ENCODE measurements around the gene TMEM222.
"Not testable (repeated sequence)": the region's sequence is repeated elsewhere in the genome, so short reads cannot be mapped to it uniquely, and the experiment has no call there.

Gene TMEM222

DNA sequence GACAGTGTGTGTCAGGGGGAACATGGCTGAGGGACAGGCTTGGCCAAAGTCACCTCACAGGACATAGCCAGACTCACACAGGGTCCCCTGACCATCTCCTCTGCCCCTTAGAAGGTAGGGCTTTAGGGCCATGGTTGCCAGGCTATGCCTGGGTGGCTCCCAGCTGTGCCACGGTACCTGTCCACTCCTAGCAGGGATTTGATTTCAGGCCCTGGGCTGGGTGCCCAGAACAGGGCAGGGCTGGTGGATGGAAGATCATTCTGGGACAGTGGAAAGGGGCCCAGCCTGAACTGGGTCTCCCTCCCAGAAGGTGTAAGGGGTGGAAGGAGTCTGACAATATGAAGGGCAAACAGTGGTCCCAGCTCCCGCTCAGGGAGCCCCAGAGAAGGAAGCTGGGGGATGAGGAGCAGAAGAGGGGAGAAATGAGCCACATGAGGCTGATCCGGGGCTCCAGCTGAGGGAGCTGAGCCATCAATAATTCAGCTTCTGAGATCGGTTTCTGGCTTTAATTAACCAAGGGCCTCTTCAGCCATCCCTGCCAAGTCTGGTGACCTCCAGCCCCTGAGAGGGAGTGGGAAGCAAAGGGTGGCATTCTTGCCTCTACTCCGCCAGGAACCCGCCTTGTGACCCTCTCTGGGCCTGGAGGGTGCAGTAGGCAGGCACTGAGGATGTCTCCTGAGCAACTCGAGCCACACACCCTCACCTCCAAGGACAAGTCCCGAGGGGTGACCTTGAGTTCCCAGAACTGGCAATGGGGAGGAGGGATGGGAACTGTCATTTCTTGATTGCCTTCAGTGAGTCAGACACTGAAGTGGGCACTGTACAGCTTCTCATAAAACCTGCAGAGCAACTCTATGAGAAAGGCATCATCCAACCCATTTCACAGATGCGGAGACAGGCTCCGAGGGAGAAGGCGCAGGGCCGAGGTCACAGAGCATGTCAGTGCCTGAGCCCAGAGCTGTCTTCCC is 59.1 kb downstream of the TMEM222 start:
- no peak for DNase-seq

DNA sequence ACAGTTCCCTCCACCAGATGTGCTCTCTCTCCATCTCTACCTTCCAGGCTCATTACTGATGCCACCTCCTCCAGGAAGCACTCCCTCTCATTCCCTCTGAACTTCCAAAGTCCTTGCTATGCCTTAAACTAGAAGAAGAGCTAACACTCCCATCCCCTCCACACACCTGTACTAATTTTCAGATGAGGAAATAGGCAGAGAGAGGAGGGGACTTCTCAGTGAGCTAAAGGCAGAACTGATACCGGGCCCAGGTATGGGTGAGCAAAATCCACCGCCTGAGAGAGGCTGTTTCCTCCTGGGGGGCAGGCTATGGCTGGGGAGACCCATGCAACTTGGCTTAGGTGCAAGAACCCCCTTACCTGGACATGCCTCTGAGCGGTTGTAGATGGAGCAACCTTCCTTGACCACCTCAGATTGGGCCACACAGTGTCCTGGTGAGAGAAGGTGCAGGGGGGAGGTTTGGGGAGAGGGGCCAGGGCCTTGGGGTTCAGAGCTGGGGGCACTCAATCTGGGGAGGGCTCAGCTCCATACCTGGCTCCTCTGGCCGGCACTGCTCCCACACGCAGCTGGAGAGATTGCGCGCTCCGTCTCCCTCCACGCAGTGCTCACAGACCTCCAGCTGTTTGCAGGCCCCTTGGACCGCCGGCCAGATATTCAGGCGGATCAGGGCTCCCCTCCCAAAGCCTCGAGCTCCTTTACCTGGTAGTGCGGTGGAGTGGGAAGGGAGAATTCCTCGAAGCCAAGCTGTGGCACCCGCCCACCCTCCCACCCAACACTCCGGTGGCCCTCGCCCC is 60.2 kb downstream of the TMEM222 start:
- no peak for DNase-seq

DNA sequence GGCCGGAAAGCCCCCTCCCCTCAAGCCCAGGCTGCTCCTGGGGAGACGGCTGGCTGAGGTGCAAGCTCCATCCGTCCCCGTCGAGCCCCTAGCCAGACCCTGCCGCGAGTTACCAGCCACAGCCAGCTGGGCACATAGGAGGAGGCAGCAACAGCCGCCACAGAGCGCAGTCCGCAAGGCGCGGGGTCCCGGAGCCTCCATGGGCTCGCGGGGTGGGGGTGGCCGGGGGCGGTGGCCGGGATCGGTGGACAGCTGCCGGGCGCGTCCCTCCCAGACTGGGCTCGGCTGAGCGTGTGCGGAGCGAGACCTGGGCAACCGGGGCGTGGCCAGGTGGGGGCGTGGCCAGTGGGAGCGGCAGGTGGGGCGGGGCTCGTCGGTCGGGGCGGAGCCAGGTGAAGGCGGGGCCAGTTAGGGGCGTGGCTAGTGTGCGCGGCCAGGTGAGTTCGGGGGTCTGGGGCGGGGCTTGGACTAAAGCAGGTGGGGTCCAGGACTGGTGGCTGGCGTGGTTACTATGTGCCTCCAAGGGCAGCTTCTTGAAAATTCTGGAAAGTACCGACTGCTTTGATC is 61.2 kb downstream of the TMEM222 start, which contains the start of gene CD164L2:
TSS of gene CD164L2 (minus strand) at position 295 of the 567 bp plus-strand sequence. CDS start at position 201, 94 bp downstream.
- DNase-seq, result no peak

- DNase-seq, result no peak
Observed at GRCh38 chr1:27383661-27384060, 61.7 kb downstream of the TMEM222 start.

GRCh38 chr1:27384797-27385196 is 62.8 kb downstream of the TMEM222 start:
- not testable (repeated sequence) for DNase-seq

Measured in KG1 (cell line).